Measurements from ENCODE around the gene ZNF892.
A peak's percentile ranks its signal among the peaks of the same experiment; 100 is the strongest.

ZNF892 gene

GRCh38 chr2:95207111-95207961, at the start of gene ZNF892:
TSS of gene ZNF892 (plus strand) at chr2:95207521. CDS start at chr2:95207816, 295 bp downstream.
- DNase-seq (ENCODE audit: low read depth in 3 of 3) = peak; percentile 65 to 82 (median 67)

- DNase-seq (ENCODE audit: low read depth in 3 of 3) = no peak
Measured at GRCh38 chr2:95158441-95158840, 48.9 kb upstream of the ZNF892 start.

GRCh38 chr2:95158891-95159619, 48.3 kb upstream of the ZNF892 start:
- DNase-seq (ENCODE audit: low read depth in 3 of 3) = peak in 1 of 3 experiments; percentile 14

GRCh38 chr2:95159690-95160449, 47.5 kb upstream of the ZNF892 start, which contains the start of gene ZNF514:
TSS of gene ZNF514 (minus strand) at chr2:95159848. CDS start at chr2:95153253, 6,595 bp downstream.
- DNase-seq (ENCODE audit: low read depth in 3 of 3) = peak; percentile 41 to 68 (median 59)

GRCh38 chr2:95165030-95165370, 42.3 kb upstream of the ZNF892 start:
- DNase-seq (ENCODE audit: low read depth in 3 of 3) = no peak

GRCh38 chr2:95165371-95166064, 41.8 kb upstream of the ZNF892 start, which contains the start of gene ZNF2:
TSS of gene ZNF2 (plus strand) at chr2:95165809. CDS start at chr2:95176227, 10,418 bp downstream.
- DNase-seq (ENCODE audit: low read depth in 3 of 3) = peak; percentile 96 to 97 (median 96)

- no peak for DNase-seq (ENCODE audit: low read depth in 3 of 3)
Measured at GRCh38 chr2:95166065-95166763, 41.1 kb upstream of the ZNF892 start.

GRCh38 chr2:95171902-95172301, 35.4 kb upstream of the ZNF892 start:
- DNase-seq (ENCODE audit: low read depth in 3 of 3) = no peak

- DNase-seq (ENCODE audit: low read depth in 3 of 3) = no peak
Measured at GRCh38 chr2:95174031-95174542, 33.2 kb upstream of the ZNF892 start.

- DNase-seq (ENCODE audit: low read depth in 3 of 3) = no peak
Measured at GRCh38 chr2:95179451-95179850, 27.9 kb upstream of the ZNF892 start.

- no peak for DNase-seq (ENCODE audit: low read depth in 3 of 3)
Measured at GRCh38 chr2:95181774-95182173, 25.5 kb upstream of the ZNF892 start.

GRCh38 chr2:95185197-95185596, 22.1 kb upstream of the ZNF892 start:
- no peak for DNase-seq (ENCODE audit: low read depth in 3 of 3)

- no peak for DNase-seq (ENCODE audit: low read depth in 3 of 3)
Measured at GRCh38 chr2:95185973-95186372, 21.3 kb upstream of the ZNF892 start.

GRCh38 chr2:95192956-95193355, 14.4 kb upstream of the ZNF892 start:
- peak in 2 of 3 experiments; percentile 14 to 51 for DNase-seq (ENCODE audit: low read depth in 3 of 3)

GRCh38 chr2:95203911-95204310, 3.4 kb upstream of the ZNF892 start:
- DNase-seq (ENCODE audit: low read depth in 3 of 3) = no peak

- no peak for DNase-seq (ENCODE audit: low read depth in 3 of 3)
Measured at GRCh38 chr2:95204396-95204795, 2.9 kb upstream of the ZNF892 start.

- DNase-seq (ENCODE audit: low read depth in 3 of 3) = no peak
Measured at GRCh38 chr2:95206096-95206495, 1.2 kb upstream of the ZNF892 start.

GRCh38 chr2:95208106-95208505, 785 bp downstream of the ZNF892 start:
- no peak for DNase-seq (ENCODE audit: low read depth in 3 of 3)

GRCh38 chr2:95215018-95215612, 7.8 kb downstream of the ZNF892 start:
- no peak for DNase-seq (ENCODE audit: low read depth in 3 of 3)

- DNase-seq (ENCODE audit: low read depth in 3 of 3) = no peak
Measured at GRCh38 chr2:95220449-95220848, 13.1 kb downstream of the ZNF892 start.
